GM18498 (cell line): ENCODE measurements around the gene GRK5.
A peak's percentile ranks its signal among the peaks of the same experiment; 100 is the strongest.
"Not testable (repeated sequence)": the region's sequence is repeated elsewhere in the genome, so short reads cannot be mapped to it uniquely, and the experiment has no call there.

Experiments used
- ATAC-seq: cut with Tn5 transposase; IDR thresholded peaks from one replicate; pipeline ENCODE4 v1.9.1; 2021; ENCODE audit warnings: mild to moderate bottlenecking, moderate library complexity; ENCODE audit not compliant: unreplicated experiment

GRK5 gene

GRCh38 chr10:119272338-119272734 lies 65.0 kb downstream of the GRK5 start:
- not testable (repeated sequence) for ATAC-seq

GRCh38 chr10:119272736-119273135 lies 65.4 kb downstream of the GRK5 start:
- ATAC-seq = no peak

GRCh38 chr10:119273413-119273812 lies 66.0 kb downstream of the GRK5 start:
- ATAC-seq = no peak

GRCh38 chr10:119274519-119275045 lies 67.2 kb downstream of the GRK5 start:
- ATAC-seq = peak; percentile 43

GRCh38 chr10:119275085-119275484 lies 67.7 kb downstream of the GRK5 start:
- no peak for ATAC-seq

- ATAC-seq = not testable (repeated sequence)
Observed at GRCh38 chr10:119276194-119276593, 68.8 kb downstream of the GRK5 start.

GRCh38 chr10:119278126-119278709 lies 70.8 kb downstream of the GRK5 start:
- ATAC-seq = no peak

GRCh38 chr10:119279441-119279840 lies 72.1 kb downstream of the GRK5 start:
- no peak for ATAC-seq

GRCh38 chr10:119281581-119282071 lies 74.3 kb downstream of the GRK5 start:
- ATAC-seq = no peak

GRCh38 chr10:119282446-119282845 lies 75.1 kb downstream of the GRK5 start:
- no peak for ATAC-seq

- ATAC-seq = no peak
Observed at GRCh38 chr10:119283387-119283786, 76.0 kb downstream of the GRK5 start.

- ATAC-seq = no peak
Observed at GRCh38 chr10:119283818-119284217, 76.4 kb downstream of the GRK5 start.

GRCh38 chr10:119284679-119285096 lies 77.3 kb downstream of the GRK5 start:
- ATAC-seq = no peak

GRCh38 chr10:119285495-119286267 lies 78.3 kb downstream of the GRK5 start:
- ATAC-seq = no peak

GRCh38 chr10:119286516-119286915 lies 79.1 kb downstream of the GRK5 start:
- no peak for ATAC-seq

GRCh38 chr10:119286983-119287633 lies 79.7 kb downstream of the GRK5 start:
- ATAC-seq = no peak

GRCh38 chr10:119288574-119289001 lies 81.2 kb downstream of the GRK5 start:
- ATAC-seq = no peak

GRCh38 chr10:119289227-119289920 lies 82.0 kb downstream of the GRK5 start:
- ATAC-seq = no peak

- no peak for ATAC-seq
Observed at GRCh38 chr10:119290301-119291048, 83.1 kb downstream of the GRK5 start.

GRCh38 chr10:119291223-119291900 lies 84.0 kb downstream of the GRK5 start:
- no peak for ATAC-seq
